Aortic smooth muscle cell (primary cell): Measurements from ENCODE around the gene DNAAF3. TPM values are rescaled to one million over a fixed set of nuclear protein-coding genes. Genes with fewer than 3 reads are reported as not detected.

Source experiments
- total RNA-seq: library from RNA; depleted of rRNA; stranded (reverse); fragments of >200 nt; gene quantifications from 2 replicates; pipeline ENCODE4 v1.2.3, GENCODE V29; 2014

The DNAAF3 gene
- 0.40 and 0.44 TPM in 2 replicates for total RNA-seq

DNA sequence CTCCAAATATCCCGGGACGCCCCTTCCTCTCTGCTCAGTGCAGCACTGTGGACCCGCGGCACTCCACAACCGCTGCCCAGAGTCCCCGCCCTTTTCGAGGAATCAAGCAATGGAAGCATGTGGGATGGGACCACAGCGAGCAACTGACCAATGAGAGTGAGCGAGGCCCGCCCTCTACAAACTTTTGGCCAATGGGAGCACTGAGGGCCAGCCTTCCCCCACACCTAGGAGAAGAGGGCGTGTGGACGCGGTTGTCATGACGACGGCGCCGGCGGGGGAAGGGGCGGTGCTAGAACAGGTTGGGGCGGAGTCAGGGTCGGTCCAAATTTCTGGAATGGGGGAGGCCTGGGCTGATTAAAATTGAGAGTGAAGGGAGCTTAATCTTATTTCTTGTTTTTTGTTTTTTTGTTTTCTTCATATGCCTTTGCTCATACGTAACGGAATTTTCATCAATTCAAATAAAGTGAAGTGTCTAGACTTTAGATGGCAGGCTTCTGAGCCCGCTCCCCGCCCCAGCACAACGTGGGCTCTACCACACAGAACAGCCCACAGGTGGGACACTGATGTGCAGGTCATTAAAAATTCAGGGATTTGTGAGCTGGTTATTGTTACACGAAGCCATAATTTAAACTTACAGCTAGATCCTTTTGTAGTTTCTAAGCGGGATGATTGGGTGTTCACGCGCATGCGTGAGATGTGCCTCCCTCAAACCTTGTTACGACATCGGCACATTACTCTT lies at the start of gene DNAAF3:
TSS of gene DNAAF3 (minus strand) at position 84 of the 739 bp plus-strand sequence. CDS start 200 bp downstream, outside the sequence.

DNA sequence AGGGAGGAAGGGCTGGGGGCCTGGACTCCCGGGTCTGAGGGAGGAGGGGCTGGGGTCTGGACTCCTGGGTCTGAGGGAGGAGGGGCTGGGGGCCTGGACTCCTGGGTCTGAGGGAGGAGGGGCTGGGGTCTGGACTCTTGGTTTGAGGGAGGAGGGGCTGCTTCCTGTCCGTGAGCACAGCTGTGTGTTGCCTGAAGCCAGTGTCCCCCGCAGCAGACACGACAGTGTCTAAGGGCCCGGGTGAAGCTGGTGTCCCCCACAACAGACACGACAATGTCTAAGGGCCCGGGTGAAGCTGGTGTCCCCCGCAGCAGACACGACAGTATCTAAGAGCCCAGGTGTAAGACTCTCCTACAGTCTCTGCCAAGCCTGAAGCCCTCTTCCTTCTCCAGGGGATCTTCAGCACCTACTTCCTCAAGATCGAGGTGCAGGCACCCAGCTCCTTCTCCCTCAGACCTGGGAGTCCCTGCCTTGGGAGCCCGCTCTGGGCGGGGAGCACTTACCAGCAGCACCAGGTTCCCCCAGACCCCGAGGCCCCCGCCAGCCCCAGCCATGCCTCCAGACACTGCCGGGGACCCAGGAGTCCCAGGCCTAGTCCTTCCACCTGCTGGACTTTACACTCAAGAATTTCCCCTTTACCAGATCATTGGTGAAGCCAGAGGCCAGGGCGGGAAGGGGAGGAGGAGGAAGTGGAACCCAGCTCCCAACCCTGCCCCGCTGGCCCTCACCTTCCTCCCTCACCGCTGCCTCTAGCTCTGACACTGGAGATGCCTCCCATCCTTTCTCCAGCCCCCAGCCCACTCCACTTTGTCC lies 42.7 kb upstream of the DNAAF3 start, which contains the start of gene PTPRH:
TSS of gene PTPRH (minus strand) at position 622 of the 813 bp plus-strand sequence. CDS start at position 554, 68 bp downstream.

DNA sequence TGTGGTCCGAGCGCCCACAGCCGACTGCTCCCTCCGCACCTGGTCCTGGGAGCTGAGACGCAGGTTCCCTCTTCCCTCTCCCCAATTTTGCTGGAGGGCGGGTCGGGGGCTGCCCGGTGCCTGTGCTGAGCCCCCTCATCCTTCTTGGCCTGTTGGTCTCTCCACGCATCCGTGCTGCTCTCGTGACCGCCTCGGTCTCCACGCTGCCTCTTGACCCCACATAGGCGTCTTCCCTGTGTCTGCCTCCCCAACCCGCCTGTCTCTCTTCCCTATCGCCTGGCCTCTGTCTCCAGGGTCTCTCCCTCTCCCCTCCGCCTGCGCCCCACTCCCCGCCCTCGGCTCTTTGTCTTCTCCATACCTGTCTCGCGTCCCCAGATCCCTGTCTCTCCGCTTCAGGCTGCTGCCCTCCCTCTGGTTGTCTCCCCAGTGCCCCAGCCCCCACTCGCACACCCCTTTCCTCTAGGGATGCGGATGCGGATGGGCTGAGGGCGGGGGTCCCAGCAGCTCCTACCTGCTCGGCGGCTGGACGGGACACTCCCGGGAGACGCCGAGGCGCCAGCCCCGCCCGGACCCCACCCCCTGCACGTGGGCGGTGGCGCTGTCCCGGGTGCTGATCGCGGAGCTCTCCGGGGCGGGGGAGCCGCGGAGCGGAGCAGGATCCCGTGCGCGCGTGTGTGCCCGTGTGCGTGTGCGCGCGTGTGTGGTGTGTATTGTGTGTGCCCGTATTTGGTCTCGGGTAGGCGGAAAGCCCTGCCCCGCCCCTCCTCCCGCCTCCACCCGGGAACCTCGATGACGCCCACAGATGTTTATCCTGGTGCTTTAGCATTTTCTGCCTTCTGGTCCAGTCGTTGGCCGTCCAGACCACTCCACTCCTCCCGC lies 13.4 kb upstream of the DNAAF3 start, which contains the start of gene SYT5:
TSS of gene SYT5 (minus strand) at position 684 of the 879 bp plus-strand sequence. CDS start 1,248 bp downstream, outside the sequence.

DNA sequence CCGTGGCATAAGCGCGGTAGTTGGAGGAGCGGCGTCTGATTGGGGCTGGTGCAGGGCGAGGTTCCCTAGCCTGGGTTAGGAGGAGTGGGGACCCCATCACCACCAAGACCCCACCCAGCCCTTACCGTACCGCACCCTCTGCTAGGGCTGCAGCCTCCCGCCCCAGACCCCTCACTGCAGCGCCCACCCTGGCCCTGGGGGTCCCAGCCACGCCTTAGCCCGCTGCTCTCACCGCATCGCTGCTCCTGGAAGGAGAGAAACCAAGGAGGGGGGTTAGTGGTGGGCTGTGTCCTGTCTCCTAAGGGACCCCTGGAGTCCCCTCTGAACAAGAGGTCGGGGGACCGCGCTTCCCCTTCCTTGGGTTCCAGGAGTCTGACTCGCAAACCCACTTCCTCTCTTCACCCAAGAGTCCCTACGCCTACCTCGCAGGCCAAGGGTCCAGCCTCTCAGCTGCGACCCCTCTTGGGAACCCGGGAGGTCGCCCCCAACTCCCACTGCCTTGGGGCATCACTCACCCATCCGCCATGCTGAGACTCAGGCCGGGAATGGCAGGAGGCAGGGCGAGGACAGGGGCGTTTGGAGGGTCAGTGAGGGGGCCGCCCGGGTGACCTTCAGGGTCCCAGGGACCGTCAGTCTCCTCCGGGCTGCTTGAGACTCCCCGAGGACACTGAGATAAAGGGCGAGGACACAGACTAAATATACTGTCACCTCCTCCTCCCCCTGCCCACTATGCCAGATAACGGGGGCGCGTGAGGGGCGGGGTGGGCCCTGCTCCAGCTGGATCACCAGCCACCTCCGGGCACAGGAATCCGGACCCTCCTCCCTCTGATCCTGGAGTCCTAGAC lies 9.1 kb downstream of the DNAAF3 start, which contains the start of gene TNNI3:
TSS of gene TNNI3 (minus strand) at position 669 of the 845 bp plus-strand sequence. CDS start at position 526, 143 bp downstream.

DNA sequence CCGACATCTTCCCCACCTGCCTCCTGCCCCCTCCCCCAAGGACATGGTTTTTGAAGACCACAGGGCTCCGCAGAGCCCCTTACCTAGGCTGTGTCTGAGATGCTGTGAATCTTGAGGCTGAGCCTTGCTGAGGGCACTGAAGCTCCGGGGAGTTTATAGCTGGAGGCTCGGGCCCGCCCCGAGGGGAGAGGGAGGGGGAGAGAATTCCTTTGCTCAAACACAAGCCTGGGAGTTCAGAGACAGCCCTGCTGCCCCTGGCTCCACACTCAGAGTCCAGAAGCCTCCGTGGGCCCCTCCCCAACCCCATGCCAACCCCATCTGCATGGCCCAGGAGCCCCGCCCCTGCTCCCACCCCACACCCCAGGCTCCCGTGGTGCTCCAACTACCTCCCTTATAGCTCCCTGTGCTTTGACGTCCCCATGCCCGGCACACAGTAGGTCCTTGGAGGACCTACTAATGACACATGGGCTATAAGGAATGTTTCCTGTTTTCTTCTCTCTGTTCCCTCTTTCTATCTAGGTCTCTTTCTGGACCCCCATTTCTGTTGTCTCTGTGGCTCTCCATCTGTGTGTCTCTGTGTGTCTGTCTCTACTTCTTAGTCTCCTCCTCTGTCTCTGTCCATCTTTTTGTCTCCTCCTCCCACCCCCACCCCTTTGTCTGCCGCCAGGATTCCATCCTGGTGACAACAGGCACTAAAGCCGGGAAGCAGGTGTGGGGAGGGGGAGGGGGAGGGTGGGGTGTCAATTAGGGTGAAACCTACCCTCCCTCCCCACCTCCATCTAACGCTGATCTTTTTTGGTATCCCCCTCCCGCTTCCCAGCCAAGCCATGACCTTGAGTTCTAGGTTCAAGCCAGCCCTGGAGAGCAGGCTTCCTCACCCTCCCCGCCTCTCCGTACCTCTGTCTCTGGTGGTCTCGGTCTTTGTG lies 17.1 kb downstream of the DNAAF3 start, which contains the start of gene TNNT1:
TSS of gene TNNT1 (minus strand) at position 129 of the 926 bp plus-strand sequence. CDS start 2,049 bp downstream, outside the sequence.

DNA sequence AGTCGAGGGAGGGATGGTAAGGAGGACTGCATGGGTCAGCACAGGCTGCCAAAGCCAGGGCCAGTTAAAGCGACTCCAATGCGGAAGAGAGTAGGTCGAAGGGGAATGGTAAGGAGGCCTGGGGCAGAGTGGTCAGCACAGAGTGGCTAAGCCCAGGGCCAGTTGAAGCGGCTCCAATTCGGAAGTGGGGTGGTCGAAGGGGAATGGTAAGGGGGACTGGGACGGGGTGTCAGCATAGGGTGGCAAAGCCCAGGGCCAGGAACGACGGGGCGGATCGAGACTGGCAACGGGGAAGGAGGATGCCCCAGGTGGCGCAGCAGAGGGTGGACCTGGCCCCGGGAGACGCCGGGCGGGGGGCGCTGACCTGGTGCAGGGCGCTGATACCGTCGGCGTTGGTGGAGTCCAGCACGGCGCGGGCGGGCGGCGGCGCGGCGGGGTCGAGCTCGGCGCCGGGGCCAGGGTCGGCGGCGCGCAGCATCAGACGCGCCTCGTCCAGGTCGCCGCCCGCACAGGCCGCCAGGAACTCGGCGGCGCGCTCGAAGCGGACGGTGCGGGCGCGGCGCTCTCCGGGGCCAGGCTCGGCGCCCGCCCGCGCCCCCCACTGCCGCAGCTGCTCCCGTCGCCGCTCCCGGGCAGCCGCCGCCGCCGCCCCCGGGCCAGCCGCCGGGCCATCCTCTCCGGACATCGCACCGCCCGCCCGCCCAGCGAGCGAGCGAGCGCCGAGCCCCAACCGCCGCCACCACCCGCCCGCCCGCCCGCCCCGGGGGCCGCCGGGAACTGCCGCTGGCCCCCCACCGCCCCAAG lies 49.4 kb downstream of the DNAAF3 start, which contains the start of gene PPP1R12C:
TSS of gene PPP1R12C (minus strand) at position 779 of the 804 bp plus-strand sequence. CDS start at position 685, 94 bp downstream.

Other genes starting within 250 kb of the DNAAF3 start
- not detected in 2 replicates for gene NLRP7, start 219.1 kb downstream of the DNAAF3 start, total RNA-seq
- 0.13 TPM in 1 of 2 replicates, not detected in the other for gene NLRP2, start 200.2 kb downstream of the DNAAF3 start, total RNA-seq
- not detected in 2 replicates for gene GP6, start 128.3 kb downstream of the DNAAF3 start, total RNA-seq
- 7.3 and 9.5 TPM in 2 replicates for gene RDH13, start 103.5 kb downstream of the DNAAF3 start, total RNA-seq
- 0.53 and 0.75 TPM in 2 replicates for gene EPS8L1, start 90.7 kb downstream of the DNAAF3 start, total RNA-seq
- 35.0 and 37.6 TPM in 2 replicates for gene PPP1R12C, start 49.0 kb downstream of the DNAAF3 start, total RNA-seq
- 1.2 and 1.7 TPM in 2 replicates for gene TNNT1, start 17.4 kb downstream of the DNAAF3 start, total RNA-seq
- not detected in 2 replicates for gene TNNI3, start 8.9 kb downstream of the DNAAF3 start, total RNA-seq
- gene SYT5, start 13.7 kb upstream of the DNAAF3 start, total RNA-seq, result under 0.01 and 0.26 TPM in 2 replicates
- gene PTPRH, start 42.9 kb upstream of the DNAAF3 start, total RNA-seq, result 3.5 and 6.1 TPM in 2 replicates
- 0.81 and 1.5 TPM in 2 replicates for gene TMEM86B, start 62.1 kb upstream of the DNAAF3 start, total RNA-seq
- 27.7 and 30.8 TPM in 2 replicates for gene PPP6R1, start 92.4 kb upstream of the DNAAF3 start, total RNA-seq
- 17.0 and 21.7 TPM in 2 replicates for gene HSPBP1, start 113.5 kb upstream of the DNAAF3 start, total RNA-seq
- gene BRSK1, start 117.4 kb upstream of the DNAAF3 start, total RNA-seq, result 6.7 and 7.6 TPM in 2 replicates
- not detected in 2 replicates for gene TMEM150B, start 158.7 kb upstream of the DNAAF3 start, total RNA-seq
- gene KMT5C, start 173.3 kb upstream of the DNAAF3 start, total RNA-seq, result 4.8 and 6.7 TPM in 2 replicates
- gene COX6B2, start 188.1 kb upstream of the DNAAF3 start, total RNA-seq, result not detected in 2 replicates
- gene GARIN5B, start 196.6 kb upstream of the DNAAF3 start, total RNA-seq, result not detected in 2 replicates
- 1.1 and 14.9 TPM in 2 replicates for gene IL11, start 203.8 kb upstream of the DNAAF3 start, total RNA-seq
- gene TMEM190, start 210.2 kb upstream of the DNAAF3 start, total RNA-seq, result not detected in 2 replicates
- gene TMEM238, start 217.7 kb upstream of the DNAAF3 start, total RNA-seq, result 0.12 and 0.26 TPM in 2 replicates
- 153 and 182 TPM in 2 replicates for gene RPL28, start 219.3 kb upstream of the DNAAF3 start, total RNA-seq
- gene UBE2S, start 241.2 kb upstream of the DNAAF3 start, total RNA-seq, result 73.4 and 105 TPM in 2 replicates